ENCODE results near the gene ARID1B. TPM values are rescaled to one million over a fixed set of nuclear protein-coding genes. Genes with fewer than 3 reads are reported as not detected.

ARID1B gene
- polyA plus RNA-seq, 1 experiment: 17.0 TPM

DNA sequence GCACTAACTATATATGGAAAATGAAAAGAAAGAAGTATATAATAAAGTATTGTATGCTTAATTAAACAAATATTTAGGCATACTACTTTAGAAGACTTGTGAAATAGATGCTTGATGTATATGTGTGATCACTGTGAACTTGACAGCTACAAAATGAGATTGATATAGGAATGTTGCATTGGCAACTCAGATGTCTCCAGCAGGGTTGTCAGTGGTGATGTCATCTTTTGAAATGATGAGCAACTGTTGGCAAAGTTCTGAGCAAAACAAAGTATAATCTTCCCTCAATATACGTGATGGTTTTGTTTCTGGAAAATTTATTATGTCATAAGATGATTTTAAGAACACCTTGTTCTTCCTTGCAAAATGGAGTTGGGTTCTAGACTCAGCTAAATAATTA lies 133.8 kb downstream of the ARID1B start:
- CTCF ChIA-PET: interaction anchor here (0.8 kb wide), 1 partner anchor 31 kb away, joined by 3 read pairs; no protein-coding TSS in a partner anchor
- Histone ChIP-seq H3K4me3 (ENCODE audit: low read depth, low read length) (no peak overlapping the region), H3K36me3 (ENCODE audit: control insufficient read depth, insufficient read depth, low read length) (no peaks in the 10 kb centered on the region), H3K27me3 (ENCODE audit: control insufficient read depth, insufficient read depth, low read length) (no peaks in the 10 kb centered on the region)
- POLR2A ChIA-PET: interaction anchor here (0.6 kb wide), 1 partner anchor 11 kb away, joined by 5 read pairs; no protein-coding TSS in a partner anchor
- no peak for TF ChIP-seq CTCF (IDR thresholded peaks at IDR 0.05; ENCODE audit: insufficient read depth, low read depth, low read length)
- no peak for DNase-seq (ENCODE audit: low read depth)

- CTCF ChIA-PET: interaction anchor here (0.8 kb wide), 1 partner anchor 31 kb away, joined by 3 read pairs; no protein-coding TSS in a partner anchor
- Histone ChIP-seq H3K36me3 (ENCODE audit: control insufficient read depth, insufficient read depth, low read length) (no peaks in the 10 kb centered on the region), H3K27me3 (ENCODE audit: control insufficient read depth, insufficient read depth, low read length) (no peaks in the 10 kb centered on the region), H3K4me3 (ENCODE audit: low read depth, low read length) (no peak overlapping the region)
- POLR2A ChIA-PET: no interaction called here
- no peak for TF ChIP-seq CTCF (IDR thresholded peaks at IDR 0.05; ENCODE audit: insufficient read depth, low read depth, low read length)
- no peak for DNase-seq (ENCODE audit: low read depth)
Observed at GRCh38 chr6:156911581-156911980, 134.4 kb downstream of the ARID1B start.

DNA sequence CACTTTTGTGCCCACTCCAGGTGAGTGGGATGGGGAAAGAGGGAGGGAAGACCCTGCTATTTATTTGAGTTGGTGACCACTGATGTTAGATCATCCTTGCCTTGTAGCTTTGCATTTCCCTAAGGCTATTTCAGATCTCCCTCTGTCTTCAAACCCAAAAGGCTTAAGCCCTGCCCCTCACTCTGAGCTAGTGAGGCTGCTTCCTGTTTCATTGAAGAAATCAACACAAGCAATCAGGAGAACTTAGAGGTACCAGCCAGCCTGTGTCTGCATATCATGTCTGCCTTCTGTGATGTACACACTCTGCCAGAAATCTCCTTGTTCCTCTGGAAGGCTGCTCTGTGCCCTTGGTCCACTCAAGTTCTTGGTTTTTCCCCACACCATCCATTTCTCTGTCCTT lies 135.3 kb downstream of the ARID1B start:
- no peaks in the 10 kb centered on the region for H3K36me3 ChIP-seq (ENCODE audit: control insufficient read depth, insufficient read depth, low read length)
- CTCF ChIA-PET: no interaction called here
- H3K4me3 ChIP-seq (ENCODE audit: low read depth, low read length): no peak overlapping the region
- POLR2A ChIA-PET: no interaction called here
- no peaks in the 10 kb centered on the region for H3K27me3 ChIP-seq (ENCODE audit: control insufficient read depth, insufficient read depth, low read length)
- no peak for TF ChIP-seq CTCF (IDR thresholded peaks at IDR 0.05; ENCODE audit: insufficient read depth, low read depth, low read length)
- no peak for DNase-seq (ENCODE audit: low read depth)

GRCh38 chr6:156914181-156914580 lies 137.0 kb downstream of the ARID1B start:
- TF ChIP-seq CTCF (IDR thresholded peaks at IDR 0.05; ENCODE audit: insufficient read depth, low read depth, low read length): no peak
- H3K4me3 ChIP-seq (ENCODE audit: low read depth, low read length): no peak overlapping the region
- H3K27me3 ChIP-seq (ENCODE audit: control insufficient read depth, insufficient read depth, low read length): no peaks in the 10 kb centered on the region
- CTCF ChIA-PET: interaction anchor here (0.7 kb wide), 1 partner anchor 8 kb away, joined by 3 read pairs; no protein-coding TSS in a partner anchor
- DNase-seq (ENCODE audit: low read depth): no peak
- POLR2A ChIA-PET: no interaction called here
- no peaks in the 10 kb centered on the region for H3K36me3 ChIP-seq (ENCODE audit: control insufficient read depth, insufficient read depth, low read length)

DNA sequence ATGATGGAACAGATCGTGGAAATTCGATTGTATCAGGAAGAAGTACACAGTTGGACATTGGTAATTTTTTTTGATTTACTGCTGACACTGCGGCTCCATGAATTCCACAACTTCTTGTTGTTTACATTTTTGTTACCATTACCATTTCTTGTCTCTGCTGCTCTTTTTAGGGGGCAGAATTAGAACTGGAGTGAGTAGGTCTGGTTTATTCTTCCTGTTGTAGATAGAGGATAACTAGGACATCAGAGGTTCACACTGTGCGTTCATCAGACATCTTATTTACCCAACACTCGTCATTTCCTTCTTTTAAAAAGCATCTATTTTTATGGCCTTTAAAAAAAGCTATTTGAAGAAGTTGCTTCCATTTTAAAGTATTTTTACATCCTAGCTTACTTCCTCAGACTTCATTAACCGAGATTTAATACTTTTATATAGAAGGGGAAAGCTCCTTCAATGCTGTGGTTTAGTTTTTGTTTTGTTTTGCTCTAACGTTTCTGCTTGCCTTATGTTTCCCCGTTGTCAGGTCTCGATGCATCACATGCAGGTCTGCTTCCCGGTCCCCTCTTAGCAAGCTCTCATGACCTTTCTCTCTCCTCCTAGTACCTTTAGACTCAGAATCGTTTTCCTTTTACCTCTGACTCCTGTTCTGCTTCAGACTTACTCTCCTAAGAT lies 139.1 kb downstream of the ARID1B start:
- ChIA-PET CTCF (interaction anchor here (0.6 to 1.0 kb wide), 2 partner anchors 10 to 109 kb away, joined by 3 read pairs; no protein-coding TSS in a partner anchor), POLR2A (interaction anchor here (0.6 kb wide), 1 partner anchor 930 kb away, joined by 3 read pairs; no protein-coding TSS in a partner anchor)
- Histone ChIP-seq H3K36me3 (ENCODE audit: control insufficient read depth, insufficient read depth, low read length) (no peaks in the 10 kb centered on the region), H3K27me3 (ENCODE audit: control insufficient read depth, insufficient read depth, low read length) (no peaks in the 10 kb centered on the region), H3K4me3 (ENCODE audit: low read depth, low read length) (no peak overlapping the region)
- no peak for TF ChIP-seq CTCF (IDR thresholded peaks at IDR 0.05; ENCODE audit: insufficient read depth, low read depth, low read length)
- no peak for DNase-seq (ENCODE audit: low read depth)

All from BJ (cell line).